NB4 (cell line): ENCODE results near the gene ZBTB43.
"Not testable (repeated sequence)": the region's sequence is repeated elsewhere in the genome, so short reads cannot be mapped to it uniquely, and the experiment has no call there.

Experiments used
- DNase-seq: peaks from one replicate; pipeline ENCODE4 v3.0.0; 2010; ENCODE audit warnings: low read depth
- H3K4me3 ChIP-seq: one replicate; pipeline ENCODE4 v1.5.1; 2011; ENCODE audit warnings: mild to moderate bottlenecking, low read depth, low read length, moderate library complexity
- CTCF ChIP-seq: IDR thresholded peaks from one replicate; pipeline ENCODE4 v1.5.1; 2012; ENCODE audit warnings: low read depth, low read length
- MYC ChIP-seq: IDR thresholded peaks from 2 replicates; pipeline ENCODE4 v1.6.1; 2011; ENCODE audit warnings: low read depth, low read length
- POLR2A ChIP-seq: IDR thresholded peaks from 2 replicates; pipeline ENCODE4 v1.6.1; 2011; ENCODE audit warnings: mild to moderate bottlenecking; ENCODE audit not compliant: insufficient read length; ENCODE audit errors: extremely low read depth
- TF ChIP-seq, protein P1 (sequence below): IDR thresholded peaks from 2 replicates; pipeline ENCODE4 v1.6.1; 2011; ENCODE audit warnings: low read depth, low read length

The ZBTB43 gene

GRCh38 chr9:126777733-126778132 is 27.1 kb upstream of the ZBTB43 start:
- TF ChIP-seq MYC (no peak), POLR2A (no peak), CTCF (no peak)
- TF ChIP-seq, protein P1, sequence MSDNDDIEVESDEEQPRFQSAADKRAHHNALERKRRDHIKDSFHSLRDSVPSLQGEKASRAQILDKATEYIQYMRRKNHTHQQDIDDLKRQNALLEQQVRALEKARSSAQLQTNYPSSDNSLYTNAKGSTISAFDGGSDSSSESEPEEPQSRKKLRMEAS = no peak
- DNase-seq = no peak
- no peak overlapping the region for H3K4me3 ChIP-seq

GRCh38 chr9:126778141-126778540 is 26.7 kb upstream of the ZBTB43 start:
- no peak for DNase-seq
- TF ChIP-seq CTCF (no peak), POLR2A (no peak), MYC (no peak)
- TF ChIP-seq, protein P1 = no peak
- no peak overlapping the region for H3K4me3 ChIP-seq

DNA sequence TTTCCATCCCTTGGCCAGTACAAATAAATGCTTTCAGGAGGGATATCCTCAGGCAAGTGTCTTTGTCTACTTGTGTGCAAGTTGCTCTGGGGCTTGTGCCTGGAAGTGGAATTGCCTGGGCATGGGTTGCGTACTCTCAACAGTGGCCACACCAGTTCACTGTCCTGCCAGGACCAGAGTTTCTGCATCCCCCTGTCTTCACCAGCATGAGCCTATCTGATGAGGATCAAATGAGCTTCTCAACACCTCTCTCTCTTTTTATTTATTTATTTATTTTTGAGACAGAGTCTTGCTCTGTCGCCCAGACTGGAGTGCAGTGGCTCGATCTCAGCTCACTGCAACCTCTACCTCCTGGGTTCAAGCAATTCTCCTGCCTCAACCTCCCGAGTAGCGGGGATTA is 26.1 kb upstream of the ZBTB43 start:
- H3K4me3 ChIP-seq, DNase-seq: not testable (repeated sequence)

GRCh38 chr9:126781186-126782052 is 23.4 kb upstream of the ZBTB43 start:
- TF ChIP-seq, protein P1 = no peak
- peak; percentile 71 for TF ChIP-seq CTCF
- no peak for TF ChIP-seq MYC
- no peak for TF ChIP-seq POLR2A
- DNase-seq = peak; percentile 77
- no peak overlapping the region for H3K4me3 ChIP-seq

GRCh38 chr9:126782053-126782388 is 22.8 kb upstream of the ZBTB43 start:
- no peak for TF ChIP-seq CTCF
- no peak for TF ChIP-seq MYC
- no peak for TF ChIP-seq POLR2A
- TF ChIP-seq, protein P1 = no peak
- no peak overlapping the region for H3K4me3 ChIP-seq
- DNase-seq = no peak

DNA sequence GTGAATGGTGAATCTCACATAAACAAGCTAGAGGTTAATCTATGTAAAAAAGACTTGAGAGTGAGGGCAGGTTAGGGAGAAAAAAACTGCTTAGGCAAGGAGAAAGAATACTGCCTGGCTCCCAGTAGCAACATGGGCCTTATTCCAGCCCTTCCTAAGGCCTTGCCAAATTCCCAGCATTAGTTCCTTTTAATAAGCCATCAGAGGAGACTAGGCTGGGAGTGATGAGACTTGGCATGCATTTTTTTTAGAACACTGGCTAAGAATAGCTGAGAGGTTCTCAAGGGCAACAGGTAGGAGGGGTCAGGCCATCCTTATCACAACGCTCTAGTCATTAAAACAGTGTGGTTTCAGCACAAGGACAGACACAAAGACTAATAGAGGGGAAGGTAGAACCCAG is 20.9 kb upstream of the ZBTB43 start:
- TF ChIP-seq MYC = no peak
- no peak for TF ChIP-seq POLR2A
- TF ChIP-seq, protein P1 = no peak
- TF ChIP-seq CTCF = no peak
- DNase-seq = no peak

More for the DNA sequence above, 20.9 kb upstream of the ZBTB43 start:
- H3K4me3 ChIP-seq = no peak overlapping the region
